LNCAP (cell line): ENCODE results near the gene PHLDA3.

Experiments used
- CTCF ChIP-seq: fragments of 450-650 bp; IDR thresholded peaks from 2 replicates; pipeline ENCODE4 v1.5.1; 2017; ENCODE audit warnings: mild to moderate bottlenecking

Gene PHLDA3

GRCh38 chr1:201506557-201507359 is 37.8 kb upstream of the PHLDA3 start, which contains the start of gene CSRP1:
Gene CSRP1 (minus strand): TSS chr1:201507123. CDS start chr1:201496303, 10,820 bp downstream.
- no peak; the same call in 1 of the 2 replicates for TF ChIP-seq CTCF

GRCh38 chr1:201506092-201506491 is 37.1 kb upstream of the PHLDA3 start:
- no peak for TF ChIP-seq CTCF

GRCh38 chr1:201505503-201505890 is 36.5 kb upstream of the PHLDA3 start:
- TF ChIP-seq CTCF = no peak

GRCh38 chr1:201504799-201505502 is 36.0 kb upstream of the PHLDA3 start:
- no peak for TF ChIP-seq CTCF

- TF ChIP-seq CTCF = no peak
These were observed 35.2 kb upstream of the PHLDA3 start for GRCh38 chr1:201504179-201504631.

- TF ChIP-seq CTCF = no peak
These were observed 34.6 kb upstream of the PHLDA3 start for GRCh38 chr1:201503397-201504176.

GRCh38 chr1:201502511-201502857 is 33.5 kb upstream of the PHLDA3 start:
- no peak for TF ChIP-seq CTCF
